HUES6 (cell line): Measurements from ENCODE around the gene TMEM248.
"Not testable (repeated sequence)": the region's sequence is repeated elsewhere in the genome, so short reads cannot be mapped to it uniquely, and the experiment has no call there.

Experiments used
- H3K27ac ChIP-seq: 2 replicates; pipeline ENCODE4 v1.7.0; 2013; ENCODE audit warnings: low read depth, mild to moderate bottlenecking, low read length, inconsistent platforms
- H3K27me3 ChIP-seq: 2 replicates; pipeline ENCODE4 v1.6.1; 2013; ENCODE audit warnings: low read length; ENCODE audit not compliant: control insufficient read depth, insufficient read depth
- H3K36me3 ChIP-seq: 2 replicates; pipeline ENCODE4 v1.6.1; 2013; ENCODE audit warnings: low read length; ENCODE audit not compliant: control insufficient read depth, insufficient read depth
- H3K4me1 ChIP-seq: 2 replicates; pipeline ENCODE4 v1.6.1; 2013; ENCODE audit warnings: low read length; ENCODE audit not compliant: control insufficient read depth, insufficient read depth
- H3K4me3 ChIP-seq: 2 replicates; pipeline ENCODE4 v1.5.1; 2013; ENCODE audit warnings: low read depth, low read length
- H3K9ac ChIP-seq: one replicate; pipeline ENCODE4 v1.6.1; 2013; ENCODE audit warnings: mild to moderate bottlenecking, low read length
- H3K9me3 ChIP-seq: 2 replicates; pipeline ENCODE4 v1.6.1; 2013; ENCODE audit warnings: low read depth, low read length; ENCODE audit not compliant: control insufficient read depth, insufficient read depth

TMEM248 gene

DNA sequence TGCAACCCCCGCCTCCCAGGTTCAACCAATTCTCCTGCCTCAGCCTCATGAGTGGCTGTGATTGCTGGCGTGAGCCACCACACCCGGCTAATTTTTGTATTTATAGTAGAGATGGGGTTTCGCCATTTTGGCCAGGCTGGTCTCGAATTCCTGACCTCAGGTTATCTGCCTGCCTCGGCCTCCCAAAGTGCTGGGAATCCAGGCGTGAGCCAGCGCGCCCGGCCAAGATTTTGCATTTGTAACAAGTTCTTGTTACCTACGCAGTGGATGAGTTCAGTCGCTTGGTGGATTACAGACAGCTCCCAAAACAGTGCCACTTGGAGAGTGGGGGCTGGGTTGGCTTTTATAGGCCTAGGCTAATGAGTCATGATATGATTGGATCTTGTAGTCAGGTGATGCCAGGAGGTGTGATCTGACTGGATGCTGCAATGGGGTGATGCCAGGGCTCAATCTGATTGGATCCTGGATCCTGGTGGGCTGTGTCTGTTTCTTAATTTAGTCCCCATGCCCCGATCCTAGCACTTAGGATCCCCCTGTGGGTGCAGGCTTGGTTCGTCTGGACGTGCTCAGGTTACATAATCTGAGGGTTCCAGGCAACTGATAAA, 54.1 kb downstream of the TMEM248 start:
- H3K4me1 ChIP-seq, result peaks cover 4% of the 10 kb centered on the region
- no peak overlapping the region for H3K9ac ChIP-seq
- no peak overlapping the region for H3K4me3 ChIP-seq
- peaks cover 5% of the 10 kb centered on the region for H3K9me3 ChIP-seq
- H3K36me3 ChIP-seq, result no peaks in the 10 kb centered on the region
- no peaks in the 10 kb centered on the region for H3K27me3 ChIP-seq
- H3K27ac ChIP-seq, result no peak overlapping the region

DNA sequence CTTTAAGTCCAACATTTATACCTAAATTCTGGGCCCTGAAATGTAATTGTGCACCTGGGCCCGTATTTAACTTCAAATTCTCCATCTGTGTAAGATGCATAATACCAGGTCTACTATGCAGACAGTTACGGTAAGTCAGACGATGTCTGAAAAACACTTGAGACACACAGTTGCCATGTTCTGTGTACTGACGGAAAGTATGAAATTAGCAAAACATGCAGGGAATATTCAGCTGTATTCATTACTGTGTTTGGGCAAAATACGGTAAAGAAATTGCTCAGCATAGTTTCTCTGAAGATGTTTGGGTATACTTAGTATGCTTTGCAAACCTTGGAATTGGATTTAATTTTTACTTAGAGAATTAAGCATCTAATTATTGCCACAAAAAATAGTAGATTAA, 57.3 kb downstream of the TMEM248 start:
- H3K9ac ChIP-seq, H3K36me3 ChIP-seq, H3K27ac ChIP-seq, H3K4me3 ChIP-seq, H3K27me3 ChIP-seq, H3K4me1 ChIP-seq: not testable (repeated sequence)
- peaks cover 14% of the 10 kb centered on the region for H3K9me3 ChIP-seq

DNA sequence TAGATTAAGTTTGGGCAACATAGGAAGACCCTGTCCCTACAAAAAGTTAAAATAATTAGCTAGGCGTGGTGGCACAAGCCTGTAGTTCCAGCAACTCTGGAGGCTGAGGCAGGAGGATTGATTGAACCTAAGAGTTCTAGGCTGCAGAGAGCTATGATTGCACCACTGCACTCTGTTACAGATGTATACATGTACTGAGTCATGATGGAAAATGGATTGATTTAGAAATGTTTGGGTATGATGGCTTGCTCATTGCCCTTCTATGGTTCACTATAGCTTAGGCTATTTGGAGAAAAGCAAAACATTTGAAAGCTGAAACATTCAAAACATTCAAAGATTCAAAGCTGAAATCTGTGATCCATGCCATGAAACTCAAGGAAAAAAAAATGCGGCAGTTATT, 58.0 kb downstream of the TMEM248 start:
- H3K4me1 ChIP-seq, H3K27ac ChIP-seq: not testable (repeated sequence)

DNA sequence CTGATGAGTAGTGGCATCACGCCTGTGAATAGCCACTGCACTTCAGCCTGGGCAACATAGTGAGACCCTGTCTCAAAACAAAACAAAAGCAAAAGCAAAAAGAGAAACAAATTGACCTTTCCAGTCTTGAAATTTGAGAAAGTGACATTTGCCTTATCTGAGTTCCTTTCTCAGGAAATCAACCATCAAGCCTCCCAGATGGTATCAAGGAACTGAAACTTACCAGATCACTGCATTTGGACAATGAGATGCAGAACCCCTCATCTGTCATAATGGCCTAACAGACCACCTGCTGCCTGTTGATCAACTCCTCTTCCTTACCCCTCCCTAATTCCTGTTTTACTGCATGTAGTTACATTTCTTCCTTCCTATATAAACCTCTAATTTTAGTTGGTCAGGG, 59.3 kb downstream of the TMEM248 start:
- H3K4me1 ChIP-seq, H3K4me3 ChIP-seq, H3K27me3 ChIP-seq, H3K27ac ChIP-seq, H3K9ac ChIP-seq, H3K36me3 ChIP-seq: not testable (repeated sequence)
- H3K9me3 ChIP-seq, result peaks cover 14% of the 10 kb centered on the region

More for the DNA sequence above, 58.0 kb downstream of the TMEM248 start:
- H3K4me3 ChIP-seq, H3K27me3 ChIP-seq, H3K36me3 ChIP-seq, H3K9ac ChIP-seq: not testable (repeated sequence)
- H3K9me3 ChIP-seq, result peaks cover 14% of the 10 kb centered on the region

DNA sequence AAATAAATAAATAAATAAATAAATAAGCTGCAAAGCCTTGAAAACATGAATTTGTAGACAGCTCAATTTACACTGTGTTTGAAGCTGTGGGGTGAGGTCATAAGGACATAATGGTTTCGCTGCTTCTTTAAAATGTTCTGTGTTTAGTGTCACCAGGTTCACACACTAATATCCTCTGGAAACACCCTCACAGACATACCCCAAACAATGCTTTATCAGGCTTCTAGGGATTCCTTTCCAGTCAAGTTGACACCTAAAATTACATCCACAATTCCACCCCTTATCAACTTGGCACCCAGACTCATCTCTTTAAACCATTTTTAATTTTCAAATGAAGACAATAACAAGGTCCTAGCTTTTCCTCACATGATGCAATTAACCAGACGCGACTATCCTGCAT, 68.5 kb downstream of the TMEM248 start:
- not testable (repeated sequence) for H3K4me1 ChIP-seq, H3K9me3 ChIP-seq

DNA sequence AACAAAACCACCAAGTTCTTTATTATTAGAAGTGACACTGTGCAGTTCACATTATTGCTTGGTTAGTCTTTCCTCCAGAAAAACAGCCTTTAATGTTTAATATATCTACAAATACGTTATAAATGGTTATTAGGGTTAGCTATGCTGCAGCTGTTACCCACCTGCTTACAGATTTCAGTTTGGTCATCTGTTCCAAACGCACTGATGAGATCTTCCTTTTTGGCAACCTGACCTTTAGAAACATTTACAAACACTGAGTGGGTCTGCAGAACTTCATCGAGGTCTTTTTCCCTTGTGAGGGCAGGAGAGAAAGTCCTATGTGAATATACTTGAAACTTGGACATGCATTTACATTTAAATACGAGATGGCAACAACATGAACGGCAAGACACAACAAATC, 73.0 kb downstream of the TMEM248 start:
- not testable (repeated sequence) for H3K9ac ChIP-seq, H3K27ac ChIP-seq, H3K9me3 ChIP-seq, H3K4me1 ChIP-seq, H3K27me3 ChIP-seq
- peak overlapping the region; percentile 84; the same call in 1 of the 2 replicates for H3K4me3 ChIP-seq
- H3K36me3 ChIP-seq, result peaks cover 19% of the 10 kb centered on the region

More for the DNA sequence above, 68.5 kb downstream of the TMEM248 start:
- H3K27ac ChIP-seq, H3K9ac ChIP-seq, H3K4me3 ChIP-seq, H3K27me3 ChIP-seq: not testable (repeated sequence)
- peaks cover 28% of the 10 kb centered on the region for H3K36me3 ChIP-seq

DNA sequence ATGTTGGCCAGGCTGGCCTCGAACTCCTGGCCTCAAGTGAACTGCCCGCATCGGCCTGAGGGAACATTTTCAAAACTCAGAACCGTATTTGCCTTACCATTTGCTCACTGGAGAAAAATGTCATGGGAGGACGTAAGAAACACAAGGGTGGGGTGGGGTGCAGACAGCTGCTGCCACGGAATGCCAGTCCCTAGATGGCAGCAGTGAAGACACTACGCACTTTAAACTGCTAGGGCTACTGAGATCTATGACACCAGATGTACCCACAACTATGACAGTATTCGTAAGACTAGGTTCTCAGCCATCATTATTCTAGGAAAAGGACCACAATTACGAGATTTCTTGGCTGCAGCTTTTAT, 73.6 kb downstream of the TMEM248 start:
- Histone ChIP-seq H3K36me3 (peaks cover 18% of the 10 kb centered on the region), H3K4me3 (peak overlapping the region; percentile 84), H3K9ac (peak overlapping the region; percentile 79)
- H3K4me1 ChIP-seq, H3K27me3 ChIP-seq, H3K27ac ChIP-seq, H3K9me3 ChIP-seq: not testable (repeated sequence)

DNA sequence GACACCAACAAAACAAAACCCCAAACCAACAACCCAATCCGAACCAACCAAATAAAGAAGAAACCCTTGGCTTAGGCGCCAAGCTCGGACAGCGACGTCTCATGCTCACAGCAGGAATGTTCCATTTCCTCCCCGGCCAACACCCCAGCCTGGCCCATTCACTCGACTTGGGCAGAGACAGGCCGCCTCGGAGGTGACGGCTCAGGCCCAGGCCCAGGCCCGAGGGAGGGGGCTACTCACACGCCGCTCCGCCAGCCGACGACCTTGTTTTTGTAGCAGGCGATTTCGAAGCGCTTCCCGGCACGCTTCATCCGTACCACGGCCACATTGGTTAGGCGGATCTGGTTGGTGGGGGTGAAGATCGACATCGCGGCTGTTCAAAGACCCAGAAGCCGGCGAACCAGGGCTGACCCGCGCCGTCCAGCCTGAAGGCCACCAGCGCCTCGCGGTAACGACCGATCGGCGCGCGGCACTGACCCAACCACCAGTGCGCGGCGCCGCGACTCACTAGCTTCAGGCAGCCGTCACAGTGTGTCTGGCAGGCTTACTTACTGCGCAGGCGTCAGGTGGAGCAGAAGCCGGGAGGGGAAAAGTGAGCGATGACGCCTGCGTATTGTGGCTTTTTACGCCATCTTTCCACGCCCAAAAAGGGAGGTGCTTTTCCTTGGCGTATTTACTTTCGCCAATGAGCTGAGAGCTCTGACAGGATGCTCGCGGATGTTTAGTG, 74.2 kb downstream of the TMEM248 start, which contains the start of gene SBDS:
TSS of gene SBDS (minus strand) at position 537 of the 727 bp plus-strand sequence. CDS start at position 368, 169 bp downstream.
- peaks cover 18% of the 10 kb centered on the region for H3K36me3 ChIP-seq
- peak within 1 kb of the TSS; percentile 39; the same call in 1 of the 2 replicates for H3K27ac ChIP-seq
- H3K27me3 ChIP-seq, H3K4me1 ChIP-seq, H3K9me3 ChIP-seq: not testable (repeated sequence)
- peak within 1 kb of the TSS; percentile 79 for H3K9ac ChIP-seq
- peak within 1 kb of the TSS; percentile 84 for H3K4me3 ChIP-seq

DNA sequence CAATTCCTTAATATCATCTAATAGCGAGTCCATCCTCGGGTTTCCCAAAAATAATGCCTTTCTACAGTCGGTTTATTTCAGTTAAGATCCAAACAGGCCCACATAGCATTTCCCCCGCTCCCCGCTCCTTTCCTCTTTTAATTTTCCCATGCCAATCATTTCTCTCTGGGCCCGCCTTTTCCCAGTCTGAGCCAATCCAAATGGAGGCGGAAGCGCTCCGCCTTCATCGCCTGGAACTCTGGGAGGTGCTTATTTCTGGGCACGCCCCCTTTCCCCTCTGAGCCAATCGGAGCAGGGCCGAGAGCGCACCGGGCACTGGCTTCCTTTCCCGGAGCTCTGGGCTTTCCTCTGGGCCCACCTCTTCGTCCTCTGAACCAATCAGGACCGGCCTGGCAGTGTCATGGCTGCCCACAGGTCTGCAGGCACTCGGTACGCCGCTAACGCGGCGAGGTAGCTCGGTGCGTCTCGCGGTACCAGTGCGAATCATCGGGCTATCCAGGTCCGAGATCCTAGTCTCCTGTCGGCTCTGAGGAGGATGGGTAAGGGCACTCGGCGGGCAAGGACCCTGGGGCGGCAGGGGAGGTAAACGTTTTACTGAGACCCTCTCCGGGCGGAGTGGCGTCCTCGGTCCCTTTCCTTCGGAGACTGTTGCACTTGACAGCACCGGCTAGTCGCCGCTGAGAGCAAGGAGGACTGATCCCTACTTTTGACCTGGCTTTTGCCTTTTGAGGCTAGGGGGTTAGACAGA, 75.6 kb downstream of the TMEM248 start, which contains the start of gene TYW1:
TSS of gene TYW1 (plus strand) at position 390 of the 748 bp plus-strand sequence. CDS start at position 536, 146 bp downstream.
- Histone ChIP-seq H3K9ac (peak within 1 kb of the TSS; percentile 83), H3K4me3 (peak within 1 kb of the TSS; percentile 85), H3K36me3 (peaks cover 15% of the 10 kb centered on the region)
- H3K27ac ChIP-seq, H3K9me3 ChIP-seq, H3K27me3 ChIP-seq, H3K4me1 ChIP-seq: not testable (repeated sequence)

DNA sequence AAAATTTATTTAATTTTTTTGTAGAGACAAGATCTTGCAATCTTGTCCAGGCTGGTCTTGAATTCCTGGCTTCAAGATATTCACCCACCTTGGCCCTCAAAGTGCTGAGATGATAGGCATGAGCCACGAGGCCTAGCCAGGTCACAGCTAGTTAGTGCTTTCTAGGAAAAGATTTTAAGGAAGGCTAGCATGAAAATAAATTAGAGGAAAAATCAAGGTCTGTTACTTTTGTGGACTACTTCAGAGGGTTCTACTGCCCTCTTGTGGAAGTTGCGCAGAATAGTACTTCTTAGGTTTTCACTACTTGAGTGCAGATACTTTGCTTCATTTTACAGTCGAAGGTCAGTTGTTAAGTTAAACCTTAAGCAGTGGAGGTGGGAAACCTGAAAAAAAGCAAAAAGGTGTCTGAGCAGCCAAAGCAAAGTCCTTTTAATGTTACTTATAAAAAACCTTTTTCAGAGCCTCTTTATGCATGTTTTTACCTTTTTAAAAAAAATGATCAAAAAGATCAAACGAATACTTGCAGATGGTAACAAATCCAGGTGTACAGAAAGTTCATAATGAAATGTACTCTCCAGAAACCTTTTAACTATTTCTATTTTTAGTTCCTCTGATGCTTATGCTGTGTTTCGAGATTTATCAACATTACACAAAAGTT, 79.7 kb downstream of the TMEM248 start:
- H3K36me3 ChIP-seq, H3K27me3 ChIP-seq, H3K27ac ChIP-seq, H3K9me3 ChIP-seq, H3K4me3 ChIP-seq, H3K9ac ChIP-seq, H3K4me1 ChIP-seq: not testable (repeated sequence)

DNA sequence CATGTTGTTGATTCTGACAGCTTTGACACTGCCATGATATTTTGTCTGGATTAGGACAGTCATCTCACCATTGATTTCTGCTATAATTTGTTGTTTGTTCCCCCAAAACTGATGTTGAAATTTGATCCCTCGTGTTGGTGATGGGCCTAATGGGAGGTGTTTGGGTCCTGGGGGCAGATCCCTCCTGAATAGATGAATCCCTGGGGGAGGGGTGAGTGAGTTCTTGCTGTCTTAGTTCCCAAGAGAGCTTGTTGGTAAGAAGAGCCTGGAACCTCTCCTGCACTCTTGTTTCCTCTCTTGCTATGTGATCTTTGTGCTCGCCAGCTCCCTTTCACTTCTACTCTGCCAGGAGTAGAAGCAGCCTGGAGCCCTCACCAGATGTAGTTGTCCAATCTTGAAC, 83.1 kb downstream of the TMEM248 start:
- H3K27ac ChIP-seq, H3K27me3 ChIP-seq, H3K4me1 ChIP-seq, H3K4me3 ChIP-seq, H3K9ac ChIP-seq, H3K9me3 ChIP-seq: not testable (repeated sequence)
- H3K36me3 ChIP-seq, result peaks cover 21% of the 10 kb centered on the region
